Tibial artery (tissue), 4 donors: ENCODE results near the gene SIN3B.

Experiments used
- DNase-seq, 2 donors: peaks; one replicate each; pipeline ENCODE4 v3.0.0-alpha.2; 2019
- H3K27ac ChIP-seq, 2 donors: fragments of 200-600 bp; sonication (generic) in 1 of 2; 1 replicate in 1 of 2; 2 replicates in 1 of 2; pipeline ENCODE4 v1.5.1; 2018 to 2019; ENCODE audit warnings: mild to moderate bottlenecking in 1 of 2
- H3K27me3 ChIP-seq, 2 donors: fragments of 200-600 bp; sonication (generic) in 1 of 2; one replicate each; pipeline versions ENCODE4 v1.5.1 to v1.6.0; 2016 to 2019
- H3K36me3 ChIP-seq, 3 donors: fragments of 200-600 bp; sonication (generic) in 2 of 3; one replicate each; pipeline ENCODE4 v1.5.1; 2016 to 2019; ENCODE audit warnings: mild to moderate bottlenecking in 2 of 3
- H3K4me1 ChIP-seq, 4 donors: fragments of 200-600 bp; sonication (generic) in 2 of 4; 1 replicate in 3 of 4; 2 replicates in 1 of 4; pipeline ENCODE4 v1.5.1; 2016 to 2019
- H3K4me3 ChIP-seq, 2 donors: fragments of 200-600 bp; sonication (generic) in 1 of 2; 1 replicate in 1 of 2; 2 replicates in 1 of 2; pipeline ENCODE4 v1.5.1; 2018 to 2019; ENCODE audit warnings: mild to moderate bottlenecking in 2 of 2
- H3K9me3 ChIP-seq, 3 donors: fragments of 200-600 bp; sonication (generic) in 1 of 3; one replicate each; pipeline ENCODE4 v1.5.1; 2016 to 2019
- CTCF ChIP-seq, 2 experiments: fragments of 200-600 bp in 1 of 2; fragments of 450-650 bp in 1 of 2; IDR thresholded peaks; one replicate each; pipeline ENCODE4 v1.5.1; 2017 to 2019; ENCODE audit warnings: antibody characterized with exemption in 2 of 2, mild to moderate bottlenecking in 1 of 2, moderate library complexity in 1 of 2
- intact Hi-C: fragments of 100-400 bp; cut with DNase I; formaldehyde crosslinking; loops from one replicate; pipeline ENCODE4 v1.15.0; 2023; ENCODE audit warnings: low total_unique reads

Gene SIN3B

GRCh38 chr19:16904599-16904998 is 75.4 kb downstream of the SIN3B start:
- intact Hi-C loops = no loop called here
- no peak for DNase-seq
- TF ChIP-seq CTCF (IDR thresholded peaks at IDR 0.05) = no peak
- Histone ChIP-seq H3K4me3 (no peak overlapping the region), H3K27ac (no peak overlapping the region), H3K4me1 (no peaks in the 10 kb centered on the region), H3K36me3 (no peaks in the 10 kb centered on the region), H3K9me3 (no peaks in the 10 kb centered on the region), H3K27me3 (peaks cover 0 to 14% of the 10 kb centered on the region in 2 donors)

GRCh38 chr19:16908759-16909158 is 79.6 kb downstream of the SIN3B start:
- Histone ChIP-seq H3K27me3 (peaks cover 0 to 7% of the 10 kb centered on the region in 2 donors), H3K27ac (no peak overlapping the region), H3K36me3 (peaks cover 0 to 3% (median 0%) of the 10 kb centered on the region in 3 donors), H3K9me3 (peaks cover 7 to 23% (median 22%) of the 10 kb centered on the region in 3 donors), H3K4me3 (no peak overlapping the region), H3K4me1 (no peaks in the 10 kb centered on the region)
- intact Hi-C loops = no loop called here
- TF ChIP-seq CTCF (IDR thresholded peaks at IDR 0.05) = no peak
- DNase-seq = no peak

GRCh38 chr19:16911046-16911445 is 81.8 kb downstream of the SIN3B start:
- DNase-seq = no peak
- H3K4me3 ChIP-seq = no peak overlapping the region
- intact Hi-C loops = no loop called here
- peaks cover 0 to 3% (median 0%) of the 10 kb centered on the region in 3 donors for H3K36me3 ChIP-seq
- no peak for TF ChIP-seq CTCF (IDR thresholded peaks at IDR 0.05)
- no peaks in the 10 kb centered on the region for H3K4me1 ChIP-seq
- no peak overlapping the region for H3K27ac ChIP-seq
- H3K9me3 ChIP-seq = peaks cover 7 to 39% (median 36%) of the 10 kb centered on the region in 3 donors
- H3K27me3 ChIP-seq = no peaks in the 10 kb centered on the region

- Histone ChIP-seq H3K27ac (no peak overlapping the region), H3K4me3 (no peak overlapping the region), H3K9me3 (peaks cover 7 to 39% (median 36%) of the 10 kb centered on the region in 3 donors), H3K36me3 (peaks cover 0 to 3% (median 0%) of the 10 kb centered on the region in 3 donors), H3K4me1 (no peaks in the 10 kb centered on the region), H3K27me3 (no peaks in the 10 kb centered on the region)
- no peak for DNase-seq
- intact Hi-C loops = no loop called here
- TF ChIP-seq CTCF (IDR thresholded peaks at IDR 0.05) = no peak
These were observed 83.6 kb downstream of the SIN3B start for GRCh38 chr19:16912780-16913179.

- H3K4me3 ChIP-seq = no peak overlapping the region
- TF ChIP-seq CTCF (IDR thresholded peaks at IDR 0.05) = no peak
- intact Hi-C loops = no loop called here
- peaks cover 0 to 3% (median 0%) of the 10 kb centered on the region in 3 donors for H3K36me3 ChIP-seq
- no peak overlapping the region for H3K27ac ChIP-seq
- peaks cover 7 to 46% (median 39%) of the 10 kb centered on the region in 3 donors for H3K9me3 ChIP-seq
- no peak for DNase-seq
- H3K27me3 ChIP-seq = no peaks in the 10 kb centered on the region
- no peaks in the 10 kb centered on the region for H3K4me1 ChIP-seq
These were observed 85.2 kb downstream of the SIN3B start for GRCh38 chr19:16914421-16914820.

GRCh38 chr19:16915135-16915534 is 85.9 kb downstream of the SIN3B start:
- H3K4me3 ChIP-seq = no peak overlapping the region
- no peak for TF ChIP-seq CTCF (IDR thresholded peaks at IDR 0.05)
- H3K4me1 ChIP-seq = no peaks in the 10 kb centered on the region
- H3K36me3 ChIP-seq = peaks cover 0 to 3% (median 0%) of the 10 kb centered on the region in 3 donors
- H3K27me3 ChIP-seq = no peaks in the 10 kb centered on the region
- no peak for DNase-seq
- intact Hi-C loops = no loop called here
- no peak overlapping the region for H3K27ac ChIP-seq
- peaks cover 7 to 51% (median 42%) of the 10 kb centered on the region in 3 donors for H3K9me3 ChIP-seq
